GM12875 (cell line): Measurements from ENCODE around the gene ZNFX1.

ENCODE experiments used
- H3K4me3 ChIP-seq: one replicate; pipeline ENCODE4 v1.5.1; 2011; ENCODE audit warnings: low read depth, low read length, control low read depth
- CTCF ChIP-seq: IDR thresholded peaks from 2 replicates; pipeline ENCODE4 v1.5.1; 2011; ENCODE audit warnings: low read depth, mild to moderate bottlenecking, control low read depth, inconsistent platforms, low read length, moderate library complexity, borderline replicate concordance; ENCODE audit not compliant: insufficient read depth

ZNFX1 gene

GRCh38 chr20:49278036-49278817, at the start of gene ZNFX1:
Gene ZNFX1, minus strand, starts transcription at chr20:49278057. Its CDS starts 2,218 bp downstream, at chr20:49275839.
- H3K4me3 ChIP-seq = peak within 1 kb of the TSS; percentile 74
- TF ChIP-seq CTCF = no peak

GRCh38 chr20:49326026-49326425, 48.2 kb upstream of the ZNFX1 start:
- no peak overlapping the region for H3K4me3 ChIP-seq
- no peak for TF ChIP-seq CTCF

GRCh38 chr20:49324306-49324705, 46.4 kb upstream of the ZNFX1 start:
- no peak for TF ChIP-seq CTCF
- no peak overlapping the region for H3K4me3 ChIP-seq

- TF ChIP-seq CTCF = 0 out of 2 replicates have a peak, but pooled peaks have one; percentile 19
- H3K4me3 ChIP-seq = no peak overlapping the region
These were observed 45.9 kb upstream of the ZNFX1 start for GRCh38 chr20:49323622-49324238.

GRCh38 chr20:49320460-49320859, 42.6 kb upstream of the ZNFX1 start:
- TF ChIP-seq CTCF = no peak
- no peak overlapping the region for H3K4me3 ChIP-seq

GRCh38 chr20:49319208-49319809, 41.5 kb upstream of the ZNFX1 start:
- H3K4me3 ChIP-seq = no peak overlapping the region
- TF ChIP-seq CTCF = no peak
